H9 (cell line): Measurements from ENCODE around the gene INPP5F. TPM values are rescaled to one million over a fixed set of nuclear protein-coding genes. Genes with fewer than 3 reads are reported as not detected.
A peak's percentile ranks its signal among the peaks of the same experiment; 100 is the strongest.

Experiments used
- DNase-seq: peaks from one replicate; pipeline ENCODE4 v3.0.0-alpha.2; 2017
- H2AFZ ChIP-seq: one replicate; pipeline ENCODE4 v1.6.1; 2013; ENCODE audit warnings: mild to moderate bottlenecking, low read length, control low read depth, moderate library complexity
- H2AK5ac ChIP-seq: 2 replicates; pipeline ENCODE4 v1.6.1; 2013; ENCODE audit warnings: low read length, control low read depth, mixed read lengths; ENCODE audit not compliant: insufficient read length
- H2BK120ac ChIP-seq: one replicate; pipeline ENCODE4 v1.6.1; 2013; ENCODE audit warnings: low read depth, mild to moderate bottlenecking, low read length, control low read depth, inconsistent platforms; ENCODE audit not compliant: poor library complexity, severe bottlenecking
- H2BK12ac ChIP-seq: 2 replicates; pipeline ENCODE4 v1.6.1; 2013; ENCODE audit warnings: low read length, control low read depth, mixed read lengths, low read depth; ENCODE audit not compliant: insufficient read length
- H2BK15ac ChIP-seq: 2 replicates; pipeline ENCODE4 v1.6.1; 2013; ENCODE audit warnings: low read depth, low read length, control low read depth
- H2BK20ac ChIP-seq: one replicate; pipeline ENCODE4 v1.6.1; 2013; ENCODE audit warnings: low read depth, mild to moderate bottlenecking, low read length, control low read depth, inconsistent platforms; ENCODE audit not compliant: poor library complexity, severe bottlenecking
- H2BK5ac ChIP-seq: 2 replicates; pipeline ENCODE4 v1.6.1; 2013; ENCODE audit warnings: low read length, control low read depth, mixed read lengths; ENCODE audit not compliant: insufficient read length
- H3K14ac ChIP-seq: 2 replicates; pipeline ENCODE4 v1.6.1; 2013; ENCODE audit warnings: low read length, control low read depth; ENCODE audit not compliant: insufficient read depth
- H3K18ac ChIP-seq: 2 replicates; pipeline ENCODE4 v1.6.1; 2013; ENCODE audit warnings: low read depth, mild to moderate bottlenecking, mixed read lengths, low read length, control low read depth; ENCODE audit not compliant: insufficient read length
- H3K23ac ChIP-seq: 2 replicates; pipeline ENCODE4 v1.6.1; 2013; ENCODE audit warnings: low read length, control low read depth, mixed read lengths, low read depth; ENCODE audit not compliant: insufficient read length
- H3K23me2 ChIP-seq: 2 replicates; pipeline ENCODE4 v1.6.1; 2013; ENCODE audit warnings: low read depth, mild to moderate bottlenecking, mixed read lengths, low read length, control low read depth; ENCODE audit not compliant: insufficient read length, poor library complexity, severe bottlenecking
- H3K27ac ChIP-seq: 2 replicates; pipeline ENCODE4 v1.5.1; 2013; ENCODE audit warnings: low read length, control low read depth, mixed read lengths, low read depth; ENCODE audit not compliant: insufficient read length
- H3K27me3 ChIP-seq: 2 replicates; pipeline ENCODE4 v1.6.1; 2013; ENCODE audit warnings: low read length, control low read depth, inconsistent platforms; ENCODE audit not compliant: insufficient read depth
- H3K4ac ChIP-seq: 2 replicates; pipeline ENCODE4 v1.6.1; 2013; ENCODE audit warnings: low read depth, mild to moderate bottlenecking, control low read depth, inconsistent platforms, low read length, moderate library complexity
- H3K4me1 ChIP-seq: 2 replicates; pipeline ENCODE4 v1.6.1; 2013; ENCODE audit warnings: low read length, control low read depth, inconsistent platforms; ENCODE audit not compliant: insufficient read depth
- H3K4me2 ChIP-seq: 2 replicates; pipeline ENCODE4 v1.6.1; 2013; ENCODE audit warnings: low read length, control low read depth, mixed read lengths; ENCODE audit not compliant: insufficient read length, insufficient read depth
- H3K56ac ChIP-seq: 2 replicates; pipeline ENCODE4 v1.6.1; 2013; ENCODE audit warnings: low read depth, mild to moderate bottlenecking, mixed read lengths, low read length, control low read depth; ENCODE audit not compliant: insufficient read length
- H3K79me1 ChIP-seq: 2 replicates; pipeline ENCODE4 v1.6.1; 2013; ENCODE audit warnings: low read depth, mild to moderate bottlenecking, moderate library complexity, low read length, control low read depth, inconsistent platforms; ENCODE audit not compliant: insufficient read depth, poor library complexity, severe bottlenecking
- H3K79me2 ChIP-seq: 2 replicates; pipeline ENCODE4 v1.6.1; 2013; ENCODE audit warnings: low read length, control low read depth, inconsistent platforms; ENCODE audit not compliant: insufficient read depth
- H3K9ac ChIP-seq: 2 replicates; pipeline ENCODE4 v1.6.1; 2013; ENCODE audit warnings: low read length, control low read depth, mixed read lengths; ENCODE audit not compliant: insufficient read length; ENCODE audit errors: extremely low read depth
- H3K9me3 ChIP-seq: one replicate; pipeline ENCODE4 v1.6.1; 2013; ENCODE audit warnings: low read depth, low read length, inconsistent platforms; ENCODE audit not compliant: control insufficient read depth
- H3T11ph ChIP-seq: one replicate; pipeline ENCODE4 v1.6.1; 2013; ENCODE audit warnings: mild to moderate bottlenecking, low read length, control low read depth, inconsistent platforms
- H4K20me1 ChIP-seq: one replicate; pipeline ENCODE4 v1.6.1; 2013; ENCODE audit not compliant: control insufficient read depth, insufficient read length, insufficient read depth
- H4K5ac ChIP-seq: 2 replicates; pipeline ENCODE4 v1.6.1; 2013; ENCODE audit warnings: low read depth, mild to moderate bottlenecking, mixed read lengths, low read length, control low read depth; ENCODE audit not compliant: insufficient read length
- H4K8ac ChIP-seq: replicated peaks from 2 replicates; pipeline ENCODE4 v1.6.1; 2013; ENCODE audit warnings: low read length, control low read depth, mixed read lengths, low read depth; ENCODE audit not compliant: insufficient read length
- H4K91ac ChIP-seq: 2 replicates; pipeline ENCODE4 v1.6.1; 2013; ENCODE audit warnings: low read depth, mild to moderate bottlenecking, moderate library complexity, mixed read lengths, low read length, control low read depth; ENCODE audit not compliant: insufficient read length
- H3K27ac Mint-ChIP-seq, 3 experiments: 2 replicates in 2 of 3; 3 replicates in 1 of 3; pipeline ENCODE4 v1.8.0; 2020 to 2021; ENCODE audit warnings: mixed read lengths in 3 of 3, mild to moderate bottlenecking in 1 of 3, moderate library complexity in 1 of 3
- H3K27me3 Mint-ChIP-seq: 2 replicates; pipeline ENCODE4 v1.8.0; 2021; ENCODE audit warnings: low read depth, mild to moderate bottlenecking, moderate library complexity, mixed read lengths
- H3K36me3 Mint-ChIP-seq, 3 experiments: 2 replicates in 2 of 3; 3 replicates in 1 of 3; pipeline ENCODE4 v1.8.0; 2020 to 2021; ENCODE audit warnings: low read depth in 3 of 3, mixed read lengths in 3 of 3; ENCODE audit not compliant: insufficient read depth in 1 of 3
- H3K4me1 Mint-ChIP-seq, 2 experiments: 2 replicates each; pipeline ENCODE4 v1.8.0; 2020; ENCODE audit warnings: mixed read lengths in 2 of 2
- H3K4me3 Mint-ChIP-seq, 2 experiments: 2 replicates in 1 of 2; 3 replicates in 1 of 2; pipeline ENCODE4 v1.8.0; 2020 to 2021; ENCODE audit warnings: mild to moderate bottlenecking in 2 of 2, mixed read lengths in 2 of 2, moderate library complexity in 1 of 2
- H3K9me3 Mint-ChIP-seq, 2 experiments: 2 replicates in 1 of 2; 3 replicates in 1 of 2; pipeline ENCODE4 v1.8.0; 2020; ENCODE audit warnings: mild to moderate bottlenecking in 2 of 2, mixed read lengths in 2 of 2, moderate library complexity in 1 of 2
- CTCF ChIP-seq: fragments of 200-600 bp; sonication (generic); conservative IDR thresholded peaks from 3 replicates; pipeline ENCODE4 v1.8.0; 2021; ENCODE audit warnings: antibody characterized with exemption, mild to moderate bottlenecking
- WGBS: extraction: QIAGEN DNeasy Blood & Tissue Kit; methylation state at CpG from one replicate; pipeline ENCODE4 v1.1.7; 2013; ENCODE audit warnings: missing lambda C conversion rate, low lambda C conversion rate, mixed read lengths; ENCODE audit not compliant: insufficient read length; ENCODE audit errors: extremely low coverage; 5-methylcytosine and 5-hydroxymethylcytosine counted together
- total RNA-seq: library from RNA; stranded (reverse); gene quantifications from 2 replicates; pipeline ENCODE4 v1.2.1, GENCODE V29; 2021

The INPP5F gene
- total RNA-seq, 1 experiment from 2014 or later: 108 TPM

GRCh38 chr10:119687192-119688032, 38.4 kb upstream of the INPP5F start:
- no peak for TF ChIP-seq CTCF
- peaks cover 27% of the 10 kb centered on the region in 2 experiments for H3K4me1 Mint-ChIP-seq

More at GRCh38 chr10:119687192-119688032, 38.4 kb upstream of the INPP5F start:
- H2BK20ac ChIP-seq: no peak overlapping the region
- no peak overlapping the region for H4K5ac ChIP-seq
- peak overlapping the region; percentile 95 for H3K27ac ChIP-seq
- H2AFZ ChIP-seq: no peak overlapping the region
- H3K9me3 ChIP-seq: no peaks in the 10 kb centered on the region
- no peaks in the 10 kb centered on the region for H3K9me3 Mint-ChIP-seq
- no peaks in the 10 kb centered on the region for H3K79me2 ChIP-seq
- no peaks in the 10 kb centered on the region for H3K27me3 Mint-ChIP-seq
- WGBS: no CpG with 5 or more reads among the region's 10 CpGs
- no peak overlapping the region for H4K91ac ChIP-seq
- H2BK120ac ChIP-seq: peak overlapping the region; percentile 84
- DNase-seq: peak; percentile 97
- peak overlapping the region; percentile 14; the same call in 1 of the 2 replicates for H3K14ac ChIP-seq
- H3K23me2 ChIP-seq: no peaks in the 10 kb centered on the region
- H3K27me3 ChIP-seq: no peaks in the 10 kb centered on the region
- H4K8ac ChIP-seq: no peak overlapping the region
- peak overlapping the region; percentile 79 for H3K4me2 ChIP-seq
- H3K4me3 Mint-ChIP-seq: peak overlapping the region; percentile 76 to 85
- peak overlapping the region; percentile 70 for H3K18ac ChIP-seq
- H4K20me1 ChIP-seq: no peaks in the 10 kb centered on the region
- peaks cover 9% of the 10 kb centered on the region; the same call in 1 of the 2 replicates for H3K4me1 ChIP-seq
- H2AK5ac ChIP-seq: no peak overlapping the region
- H3K36me3 Mint-ChIP-seq: peaks cover 0 to under 1% (median 0%) of the 10 kb centered on the region in 3 experiments; a peak in 2 of 7 replicates
- H2BK12ac ChIP-seq: no peak overlapping the region
- no peaks in the 10 kb centered on the region for H3K79me1 ChIP-seq
- no peak overlapping the region for H3K56ac ChIP-seq
- peak overlapping the region; percentile 60 for H3K9ac ChIP-seq
- H2BK15ac ChIP-seq: no peak overlapping the region
- H3K4ac ChIP-seq: no peak overlapping the region
- peak overlapping the region; percentile 55 for H3T11ph ChIP-seq
- no peak overlapping the region for H2BK5ac ChIP-seq
- H3K27ac Mint-ChIP-seq: peak overlapping the region; percentile 97 to 98 (median 98)
- no peak overlapping the region for H3K23ac ChIP-seq
